Sigmoid colon (tissue), 4 donors: ENCODE measurements around the gene ATF6B.

Experiments used
- CTCF ChIP-seq, 4 experiments: fragments of 450-650 bp in 3 of 4; fragments of 200-600 bp in 1 of 4; IDR thresholded peaks; one replicate each; pipeline ENCODE4 v1.5.1; 2016 to 2019; ENCODE audit warnings: antibody characterized with exemption in 4 of 4, mild to moderate bottlenecking in 3 of 4, moderate library complexity in 2 of 4
- EP300 ChIP-seq, 4 donors: sonication (generic); formaldehyde crosslinking; IDR thresholded peaks; one replicate each; pipeline ENCODE4 v1.6.1; 2017; ENCODE audit warnings: antibody characterized with exemption in 4 of 4
- POLR2A ChIP-seq, 2 donors: fragments of 450-650 bp; IDR thresholded peaks; one replicate each; pipeline ENCODE4 v1.6.1; 2016; ENCODE audit warnings: antibody characterized with exemption in 2 of 2, mild to moderate bottlenecking in 2 of 2, moderate library complexity in 2 of 2
- POLR2AphosphoS5 ChIP-seq, 4 donors: sonication (generic); formaldehyde crosslinking; IDR thresholded peaks; one replicate each; pipeline ENCODE4 v1.6.1; 2017; ENCODE audit warnings: antibody characterized with exemption in 4 of 4

GRCh38 chr6:32123681-32124080 is 4.4 kb downstream of the ATF6B start:
- TF ChIP-seq CTCF (IDR thresholded peaks at IDR 0.05), result no peak
- TF ChIP-seq POLR2A (IDR thresholded peaks at IDR 0.05), result no peak
- TF ChIP-seq POLR2AphosphoS5 (IDR thresholded peaks at IDR 0.05), result no peak
- TF ChIP-seq EP300 (IDR thresholded peaks at IDR 0.05), result no peak
